Keratinocyte (primary cell): ENCODE data around the gene KLHL29.

ENCODE experiments used
- CTCF ChIP-seq, 3 experiments: IDR thresholded peaks in 1 of 3; conservative IDR thresholded peaks in 1 of 3; optimal IDR thresholded peaks in 1 of 3; 2 replicates in 2 of 3; 3 replicates in 1 of 3; pipeline versions ENCODE3 to v1.5.1; 2011; ENCODE audit warnings: low read length in 3 of 3, mild to moderate bottlenecking in 3 of 3, moderate library complexity in 2 of 3, control low read depth in 1 of 3, inconsistent platforms in 1 of 3; ENCODE audit not compliant: insufficient read depth in 2 of 3; ENCODE audit errors: extremely low read depth in 1 of 3
- EZH2 ChIP-seq: IDR thresholded peaks from one replicate; pipeline ENCODE4 v1.6.1; 2012; ENCODE audit warnings: inconsistent platforms, mild to moderate bottlenecking, low read length, moderate library complexity

GRCh38 chr2:23531280-23531679 lies 146.3 kb downstream of the KLHL29 start:
- no peak for TF ChIP-seq CTCF (optimal IDR thresholded peaks at IDR 0.05 in 1 of 3, IDR thresholded peaks at IDR 0.05 in 1 of 3, conservative IDR thresholded peaks at IDR 0.05 in 1 of 3; ENCODE audit: extremely low read depth in 1 of 3, insufficient read depth in 2 of 3, low read length in 3 of 3)
- TF ChIP-seq EZH2 = no peak
